Measurements from ENCODE around the gene TRH. TPM values are rescaled to one million over a fixed set of nuclear protein-coding genes. Genes with fewer than 3 reads are reported as not detected.
"Not testable (repeated sequence)": the region's sequence is repeated elsewhere in the genome, so short reads cannot be mapped to it uniquely, and the experiment has no call there.

Gene TRH
- total RNA-seq, 2 donors from 2014 or later, result 0.22 to 0.29 TPM

- Mint-ChIP-seq H3K27ac (no peak overlapping the region), H3K9me3 (no peaks in the 10 kb centered on the region), H3K27me3 (ENCODE audit: insufficient read depth) (peaks cover 66% of the 10 kb centered on the region), H3K4me3 (no peak overlapping the region), H3K36me3 (ENCODE audit: low read depth) (no peaks in the 10 kb centered on the region), H3K4me1 (peaks cover 7% of the 10 kb centered on the region)
- DNase-seq, result no peak
- 90 to 96% methylated on average over 4 of the region's 4 CpGs for WGBS, 2 experiments (ENCODE audit: insufficient coverage in 1 of 2, insufficient read length in 1 of 2)
- no peak overlapping the region for H3K4me3 ChIP-seq (ENCODE audit: low read length)
- no peaks in the 10 kb centered on the region for H3K36me3 ChIP-seq (ENCODE audit: control insufficient read depth, insufficient read depth, low read length)
- no peak overlapping the region for H3K9ac ChIP-seq (ENCODE audit: extremely low read depth, low read length, poor library complexity, severe bottlenecking)
- TF ChIP-seq, protein P1, sequence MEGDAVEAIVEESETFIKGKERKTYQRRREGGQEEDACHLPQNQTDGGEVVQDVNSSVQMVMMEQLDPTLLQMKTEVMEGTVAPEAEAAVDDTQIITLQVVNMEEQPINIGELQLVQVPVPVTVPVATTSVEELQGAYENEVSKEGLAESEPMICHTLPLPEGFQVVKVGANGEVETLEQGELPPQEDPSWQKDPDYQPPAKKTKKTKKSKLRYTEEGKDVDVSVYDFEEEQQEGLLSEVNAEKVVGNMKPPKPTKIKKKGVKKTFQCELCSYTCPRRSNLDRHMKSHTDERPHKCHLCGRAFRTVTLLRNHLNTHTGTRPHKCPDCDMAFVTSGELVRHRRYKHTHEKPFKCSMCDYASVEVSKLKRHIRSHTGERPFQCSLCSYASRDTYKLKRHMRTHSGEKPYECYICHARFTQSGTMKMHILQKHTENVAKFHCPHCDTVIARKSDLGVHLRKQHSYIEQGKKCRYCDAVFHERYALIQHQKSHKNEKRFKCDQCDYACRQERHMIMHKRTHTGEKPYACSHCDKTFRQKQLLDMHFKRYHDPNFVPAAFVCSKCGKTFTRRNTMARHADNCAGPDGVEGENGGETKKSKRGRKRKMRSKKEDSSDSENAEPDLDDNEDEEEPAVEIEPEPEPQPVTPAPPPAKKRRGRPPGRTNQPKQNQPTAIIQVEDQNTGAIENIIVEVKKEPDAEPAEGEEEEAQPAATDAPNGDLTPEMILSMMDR (conservative IDR thresholded peaks at IDR 0.05), result peak; percentile 39
- no peaks in the 10 kb centered on the region for H3K4me1 ChIP-seq (ENCODE audit: control insufficient read depth, insufficient read depth, low read length)
- no peaks in the 10 kb centered on the region for H3K9me3 ChIP-seq (ENCODE audit: control insufficient read depth, low read length)
- no peak overlapping the region for H3K27ac ChIP-seq (ENCODE audit: low read depth, low read length)
- peaks cover 5% of the 10 kb centered on the region for H3K27me3 ChIP-seq (ENCODE audit: control insufficient read depth, insufficient read depth, low read length, poor library complexity, severe bottlenecking)
Observed at GRCh38 chr3:129996073-129996472, 21.6 kb downstream of the TRH start.

- not testable (repeated sequence) for H3K4me1 ChIP-seq (ENCODE audit: control insufficient read depth, insufficient read depth, low read length); H3K36me3 ChIP-seq (ENCODE audit: control insufficient read depth, insufficient read depth, low read length); H3K9ac ChIP-seq (ENCODE audit: extremely low read depth, low read length, poor library complexity, severe bottlenecking); H3K27me3 ChIP-seq (ENCODE audit: control insufficient read depth, insufficient read depth, low read length, poor library complexity, severe bottlenecking); H3K27ac Mint-ChIP-seq; H3K9me3 ChIP-seq (ENCODE audit: control insufficient read depth, low read length); H3K4me3 ChIP-seq (ENCODE audit: low read length); H3K9me3 Mint-ChIP-seq; H3K36me3 Mint-ChIP-seq (ENCODE audit: low read depth); H3K4me3 Mint-ChIP-seq; DNase-seq; H3K27ac ChIP-seq (ENCODE audit: low read depth, low read length); H3K4me1 Mint-ChIP-seq
- peaks cover 70% of the 10 kb centered on the region for H3K27me3 Mint-ChIP-seq (ENCODE audit: insufficient read depth)
- WGBS, 2 experiments (ENCODE audit: insufficient coverage in 1 of 2, insufficient read length in 1 of 2), result 67 to 69% methylated on average over 2 to 5 of the region's 5 CpGs
Observed at GRCh38 chr3:129999176-129999575, 24.7 kb downstream of the TRH start.

GRCh38 chr3:130002666-130003598 lies 28.4 kb downstream of the TRH start:
- H3K4me3 ChIP-seq (ENCODE audit: low read length), result peak overlapping the region; percentile 56
- H3K4me1 Mint-ChIP-seq; H3K4me1 ChIP-seq (ENCODE audit: control insufficient read depth, insufficient read depth, low read length); H3K9ac ChIP-seq (ENCODE audit: extremely low read depth, low read length, poor library complexity, severe bottlenecking); H3K9me3 Mint-ChIP-seq; H3K36me3 ChIP-seq (ENCODE audit: control insufficient read depth, insufficient read depth, low read length); H3K27ac ChIP-seq (ENCODE audit: low read depth, low read length); H3K27me3 ChIP-seq (ENCODE audit: control insufficient read depth, insufficient read depth, low read length, poor library complexity, severe bottlenecking); H3K27ac Mint-ChIP-seq; H3K36me3 Mint-ChIP-seq (ENCODE audit: low read depth); H3K9me3 ChIP-seq (ENCODE audit: control insufficient read depth, low read length): not testable (repeated sequence)
- Mint-ChIP-seq H3K4me3 (peak overlapping the region; percentile 47), H3K27me3 (ENCODE audit: insufficient read depth) (peaks cover 60% of the 10 kb centered on the region)
- TF ChIP-seq, protein P1 (conservative IDR thresholded peaks at IDR 0.05), result peak; percentile 80
- WGBS, 2 experiments (ENCODE audit: insufficient coverage in 1 of 2, insufficient read length in 1 of 2), result 6 to 57% methylated on average over 3 to 74 of the region's 86 CpGs
- peak; percentile 90 for DNase-seq
